HepG2 (cell line): ENCODE measurements around the gene POMT2. TPM values are rescaled to one million over a fixed set of nuclear protein-coding genes. Genes with fewer than 3 reads are reported as not detected.

Experiments
- ATAC-seq: fragments of 200-7000 bp; cut with Tn5 transposase; 3 replicates; pipeline ENCODE4 v1.9.1; 2020; ENCODE audit warnings: mild to moderate bottlenecking, moderate library complexity
- BruUV-seq: library from RNA; stranded (reverse); fragments of 400-500 nt; replicated peaks from 2 replicates; lab custom pipeline; 2021; lab: Mats Ljungman, UMichigan
- CTCF ChIA-PET: fragments of 300-600 bp; formaldehyde crosslinking; extraction: SDS; loops from one replicate; lab custom pipeline; 2021; ENCODE audit warnings: low total read pairs, inconsistent platforms, low intra/inter-chr PET ratio; lab: Yijun Ruan, JAX
- POLR2A ChIA-PET: fragments of 350-600 bp; sonication (Branson Sonifier 250); formaldehyde crosslinking; loops from one replicate; lab custom pipeline; 2020; ENCODE audit warnings: antibody characterized with exemption, inconsistent platforms; lab: Yijun Ruan, JAX
- DNase-seq: peaks from one replicate; pipeline ENCODE4 v3.0.0-alpha.2; 2015; ENCODE audit warnings: low spot score
- FAIRE-seq: peaks from 3 replicates; lab custom pipeline; 2011; peaks lifted over from hg19 to GRCh38; lab: Jason Lieb, UNC
- H2AFZ ChIP-seq: one replicate; pipeline ENCODE4 v1.6.1; 2011; ENCODE audit warnings: low read length, inconsistent platforms
- H3K27ac ChIP-seq: fragments of 300-600 bp; 3 replicates; pipeline ENCODE4 v1.8.0; 2011; ENCODE audit warnings: mixed run types, mild to moderate bottlenecking, mixed read lengths, low read length, inconsistent platforms; ENCODE audit not compliant: insufficient read depth; ENCODE audit errors: extremely low read length
- H3K27me3 ChIP-seq, 2 experiments: fragments of 200-600 bp in 1 of 2; 2 replicates in 1 of 2; 3 replicates in 1 of 2; pipeline versions ENCODE4 v1.6.0 to v1.8.0; 2011; ENCODE audit warnings: low read length in 2 of 2, mild to moderate bottlenecking in 2 of 2, moderate library complexity in 2 of 2, inconsistent platforms in 1 of 2; ENCODE audit not compliant: insufficient read depth in 2 of 2, control insufficient read depth in 1 of 2
- H3K36me3 ChIP-seq, 2 experiments: fragments of 200-600 bp in 1 of 2; replicated peaks in 1 of 2; 2 replicates in 1 of 2; 3 replicates in 1 of 2; pipeline versions ENCODE4 v1.5.1 to v1.8.0; 2011; ENCODE audit warnings: low read length in 2 of 2, inconsistent platforms in 1 of 2; ENCODE audit not compliant: insufficient read depth in 2 of 2, control insufficient read depth in 1 of 2
- H3K4me1 ChIP-seq: 2 replicates; pipeline ENCODE4 v1.5.1; 2012; ENCODE audit warnings: low read length, inconsistent platforms; ENCODE audit not compliant: insufficient read depth
- H3K4me2 ChIP-seq: 2 replicates; pipeline ENCODE4 v1.6.0; 2011; ENCODE audit warnings: low read depth, low read length, inconsistent platforms
- H3K4me3 ChIP-seq, 3 experiments: fragments of 200-600 bp in 1 of 3; sonication (generic), shearing (Covaris generic) in 1 of 3; replicated peaks in 1 of 3; 2 replicates each; pipeline ENCODE4 v1.5.1; 2011 to 2016; ENCODE audit warnings: low read length in 3 of 3, inconsistent platforms in 2 of 3, low read depth in 2 of 3, mild to moderate bottlenecking in 2 of 3, control low read depth in 1 of 3, mixed read lengths in 1 of 3; ENCODE audit not compliant: insufficient read depth in 1 of 3
- H3K79me2 ChIP-seq: one replicate; pipeline ENCODE4 v1.6.1; 2011; ENCODE audit warnings: low read length, inconsistent platforms; ENCODE audit not compliant: insufficient read depth
- H3K9ac ChIP-seq: 2 replicates; pipeline ENCODE4 v1.6.0; 2011; ENCODE audit warnings: mild to moderate bottlenecking, low read depth, low read length, inconsistent platforms; ENCODE audit not compliant: insufficient read depth
- H3K9me3 ChIP-seq: 2 replicates; pipeline ENCODE4 v1.5.1; 2012; ENCODE audit warnings: mild to moderate bottlenecking, low read length
- H4K20me1 ChIP-seq: 2 replicates; pipeline ENCODE4 v1.6.0; 2011; ENCODE audit warnings: inconsistent platforms, mild to moderate bottlenecking, low read length, moderate library complexity; ENCODE audit not compliant: insufficient read depth
- KLF12 ChIP-seq: sonication (generic); formaldehyde crosslinking; IDR thresholded peaks from 2 replicates; pipeline ENCODE4 v1.4.0; 2020; ENCODE audit warnings: missing genetic modification reagents, borderline replicate concordance
- MAFG ChIP-seq: sonication (generic); formaldehyde crosslinking; IDR thresholded peaks from 2 replicates; pipeline ENCODE4 v1.5.1; 2020; ENCODE audit warnings: mild to moderate bottlenecking, missing genetic modification reagents
- MEIS1 ChIP-seq: sonication (generic); formaldehyde crosslinking; IDR thresholded peaks from 2 replicates; pipeline ENCODE4 v1.9.0; 2021; ENCODE audit warnings: mild to moderate bottlenecking, missing genetic modification reagents, moderate library complexity, borderline replicate concordance
- POLR2AphosphoS2 ChIP-seq: IDR thresholded peaks from 2 replicates; pipeline ENCODE4 v1.6.1; 2011; ENCODE audit warnings: low read depth, low read length, improper control_type of control experiment
- SOX13 ChIP-seq, 3 experiments: fragments of 450-650 bp in 1 of 3; sonication (generic) in 1 of 3; formaldehyde crosslinking in 1 of 3; IDR thresholded peaks in 2 of 3; conservative IDR thresholded peaks in 1 of 3; 2 replicates each; pipeline versions ENCODE4 v1.5.0 to v1.6.1; 2016 to 2020; ENCODE audit warnings: antibody characterized with exemption in 1 of 3, mild to moderate bottlenecking in 1 of 3, missing compliant biosample characterization in 1 of 3, missing genetic modification reagents in 1 of 3, moderate library complexity in 1 of 3
- SP1 ChIP-seq, 2 experiments: fragments of 450-650 bp in 1 of 2; sonication (generic) in 1 of 2; formaldehyde crosslinking in 1 of 2; IDR thresholded peaks; 2 replicates each; pipeline versions ENCODE4 v1.4.0 to v1.6.1; 2016 to 2020; ENCODE audit warnings: missing genetic modification reagents in 1 of 2
- TBL1XR1 ChIP-seq: fragments of 150-350 bp; IDR thresholded peaks from 2 replicates; pipeline ENCODE4 v1.6.1; 2014; ENCODE audit warnings: borderline replicate concordance, low read length; ENCODE audit not compliant: partially characterized antibody
- ZNF143 ChIP-seq: sonication (generic); formaldehyde crosslinking; IDR thresholded peaks from 2 replicates; pipeline ENCODE4 v1.4.0; 2020; ENCODE audit warnings: missing genetic modification reagents
- ZNF30 ChIP-seq: sonication (generic); formaldehyde crosslinking; IDR thresholded peaks from 2 replicates; pipeline ENCODE4 v1.5.0; 2020; ENCODE audit warnings: mild to moderate bottlenecking, missing genetic modification reagents
- ZNF557 ChIP-seq: sonication (generic); formaldehyde crosslinking; IDR thresholded peaks from 2 replicates; pipeline ENCODE4 v1.4.0; 2020; ENCODE audit warnings: missing genetic modification reagents
- WGBS: methylation state at CpG from one replicate; pipeline ENCODE4 v1.1.6; 2017; ENCODE audit warnings: low lambda C conversion rate; 5-methylcytosine and 5-hydroxymethylcytosine counted together
- in situ Hi-C: cut with HindIII; loops from 2 replicates; pipeline ENCODE4 v1.10.0; 2017; ENCODE audit warnings: low pct_unique_long_range_greater_than_20kb; ENCODE audit not compliant: extremely low pct_ligation_motif_present
- intact Hi-C: fragments of 100-400 bp; cut with micrococcal nuclease; formaldehyde crosslinking; loops from one replicate; pipeline ENCODE4 v1.10.0; 2022; ENCODE audit not compliant: unreplicated experiment
- polyA plus RNA-seq, 8 experiments: library from polyadenylated mRNA; depleted of rRNA in 3 of 8; stranded (reverse) in 7 of 8; unstranded in 1 of 8; fragments of >200 nt; fragmentation: Illumina TruSeq in 4 of 8; extraction: Trizol in 4 of 8; gene quantifications; 2 replicates each; pipeline versions ENCODE4 v1.2.1 to v1.2.3, GENCODE V29; 2011 to 2016; ENCODE audit warnings: low read depth in 4 of 8, missing spikeins in 1 of 8, mixed read lengths in 1 of 8; ENCODE audit not compliant: insufficient read depth in 1 of 8
- total RNA-seq, 5 experiments: library from RNA; depleted of rRNA; stranded (reverse); fragments of >200 nt; fragmentation: Illumina TruSeq; extraction: Trizol; gene quantifications; 2 replicates each; pipeline ENCODE4 v1.2.3, GENCODE V29; 2016; ENCODE audit warnings: low read depth in 1 of 5

The POMT2 gene
- total and polyA plus RNA-seq, 2 of the 13 experiments (the other 11 are each of a cell fraction or from before 2014, with no cell fraction given): 15.3 to 15.9 TPM

DNA sequence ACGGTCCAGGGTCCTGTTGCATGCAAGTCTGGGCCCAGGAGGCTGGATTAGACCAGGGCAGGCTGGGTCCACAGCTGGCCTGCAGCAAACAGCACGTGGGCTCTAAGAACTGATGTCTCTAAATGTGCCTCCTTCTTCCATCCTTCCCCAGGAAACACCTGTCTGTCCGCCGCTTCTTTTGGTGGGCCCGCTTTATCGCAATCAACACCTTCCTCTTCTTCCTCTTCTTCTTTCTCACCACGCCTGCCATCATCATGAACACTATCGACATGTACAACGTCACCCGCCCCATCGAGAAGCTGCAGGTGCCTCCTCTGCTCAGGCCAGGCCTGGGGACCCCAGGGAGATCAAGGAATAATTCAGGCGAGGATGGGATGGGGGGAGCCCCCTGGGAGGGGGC lies 77.9 kb downstream of the POMT2 start:
- Histone ChIP-seq H3K9me3 (no peaks in the 10 kb centered on the region), H3K27ac (no peak overlapping the region), H3K27me3 (0 out of 5 replicates have a peak, but pooled peaks cover 0 to 3% of the 10 kb centered on the region in 2 experiments), H3K9ac (no peak overlapping the region), H2AFZ (no peak overlapping the region), H4K20me1 (no peaks in the 10 kb centered on the region), H3K36me3 (no peaks in the 10 kb centered on the region), H3K4me1 (no peaks in the 10 kb centered on the region), H3K79me2 (no peaks in the 10 kb centered on the region), H3K4me3 (no peak overlapping the region), H3K4me2 (no peak overlapping the region)
- intact Hi-C loops (no loop called here), in situ Hi-C loops (no loop called here)
- no peak for TF ChIP-seq TBL1XR1
- no peak for TF ChIP-seq SOX13 (IDR thresholded peaks at IDR 0.05)
- no peak for TF ChIP-seq SOX13 (CRISPR knock-in tag; conservative IDR thresholded peaks at IDR 0.05 in 1 of 2, IDR thresholded peaks at IDR 0.05 in 1 of 2)
- TF ChIP-seq KLF12 (CRISPR knock-in tag): no peak
- TF ChIP-seq ZNF143 (CRISPR knock-in tag): no peak
- no peak for TF ChIP-seq SP1 (IDR thresholded peaks at IDR 0.05)
- no peak for TF ChIP-seq SP1 (CRISPR knock-in tag; IDR thresholded peaks at IDR 0.05)
- no peak for TF ChIP-seq POLR2AphosphoS2
- TF ChIP-seq MEIS1: no peak
- TF ChIP-seq ZNF557 (CRISPR knock-in tag): no peak
- no peak for TF ChIP-seq ZNF30 (CRISPR knock-in tag)
- TF ChIP-seq MAFG (CRISPR knock-in tag): no peak
- DNase-seq: no peak
- BruUV-seq: no TSS peak
- ATAC-seq: no peak
- POLR2A ChIA-PET: no interaction called here
- FAIRE-seq: no peak
- 56% methylated on average over 11 of the region's 12 CpGs for WGBS
- CTCF ChIA-PET: no interaction called here
